ENCODE data around the gene TXN2.
"Not testable (repeated sequence)": the region's sequence is repeated elsewhere in the genome, so short reads cannot be mapped to it uniquely, and the experiment has no call there.

The TXN2 gene

GRCh38 chr22:36481393-36482168 lies at the start of gene TXN2:
TXN2 (minus strand) TSS chr22:36481640; CDS start chr22:36480837, 803 bp downstream.
- peak; percentile 94 for DNase-seq (ENCODE audit: low read depth)

GRCh38 chr22:36528795-36529751 lies 47.6 kb upstream of the TXN2 start, which contains the start of gene EIF3D:
EIF3D (minus strand) TSS chr22:36529166; CDS start chr22:36526121, 3,045 bp downstream.
- DNase-seq (ENCODE audit: low read depth) = peak; percentile 99

- DNase-seq (ENCODE audit: low read depth) = no peak
Measured at GRCh38 chr22:36528341-36528740, 46.9 kb upstream of the TXN2 start.

GRCh38 chr22:36522662-36523061 lies 41.2 kb upstream of the TXN2 start:
- DNase-seq (ENCODE audit: low read depth) = no peak

GRCh38 chr22:36520423-36520822 lies 39.0 kb upstream of the TXN2 start:
- no peak for DNase-seq (ENCODE audit: low read depth)

GRCh38 chr22:36519906-36520305 lies 38.5 kb upstream of the TXN2 start:
- DNase-seq (ENCODE audit: low read depth) = not testable (repeated sequence)

- DNase-seq (ENCODE audit: low read depth) = no peak
Measured at GRCh38 chr22:36514766-36515165, 33.3 kb upstream of the TXN2 start.

GRCh38 chr22:36512991-36513390 lies 31.6 kb upstream of the TXN2 start:
- no peak for DNase-seq (ENCODE audit: low read depth)

GRCh38 chr22:36512333-36512732 lies 30.9 kb upstream of the TXN2 start:
- DNase-seq (ENCODE audit: low read depth) = no peak

GRCh38 chr22:36510966-36511881 lies 29.8 kb upstream of the TXN2 start:
- DNase-seq (ENCODE audit: low read depth) = peak; percentile 17

- DNase-seq (ENCODE audit: low read depth) = no peak
Measured at GRCh38 chr22:36510384-36510783, 28.9 kb upstream of the TXN2 start.

- no peak for DNase-seq (ENCODE audit: low read depth)
Measured at GRCh38 chr22:36507518-36508010, 26.1 kb upstream of the TXN2 start.

GRCh38 chr22:36506637-36507517 lies 25.4 kb upstream of the TXN2 start, which contains the start of gene FOXRED2:
FOXRED2 (minus strand) TSS chr22:36507040; CDS start chr22:36506422, 618 bp downstream.
- DNase-seq (ENCODE audit: low read depth) = peak; percentile 47

- DNase-seq (ENCODE audit: low read depth) = no peak
Measured at GRCh38 chr22:36505998-36506635, 24.7 kb upstream of the TXN2 start.

GRCh38 chr22:36497910-36498665 lies 16.6 kb upstream of the TXN2 start:
- no peak for DNase-seq (ENCODE audit: low read depth)

GRCh38 chr22:36493690-36494110 lies 12.3 kb upstream of the TXN2 start:
- DNase-seq (ENCODE audit: low read depth) = no peak

GRCh38 chr22:36492109-36492508 lies 10.7 kb upstream of the TXN2 start:
- DNase-seq (ENCODE audit: low read depth) = no peak

GRCh38 chr22:36491155-36491554 lies 9.7 kb upstream of the TXN2 start:
- no peak for DNase-seq (ENCODE audit: low read depth)
